Measurements from ENCODE around the gene SMDT1.

The SMDT1 gene

GRCh38 chr22:42061041-42061440 lies 18.5 kb upstream of the SMDT1 start:
- no peak overlapping the region for H3K4me3 ChIP-seq (ENCODE audit: low read depth in 1 of 5, low read length in 5 of 5)
- peaks cover 0 to 9% (median 5%) of the 10 kb centered on the region in 5 donors for H3K9me3 ChIP-seq (ENCODE audit: control insufficient read depth in 5 of 5, low read length in 5 of 5)

GRCh38 chr22:42062506-42063170 lies 16.9 kb upstream of the SMDT1 start:
- peaks cover 0 to 78% (median 67%) of the 10 kb centered on the region in 5 donors for H3K36me3 ChIP-seq (ENCODE audit: control insufficient read depth in 5 of 5, insufficient read depth in 5 of 5, low read length in 5 of 5)
- no peak overlapping the region for H3K27ac ChIP-seq (ENCODE audit: low read depth, low read length)
- no peaks in the 10 kb centered on the region for H3K4me1 ChIP-seq (ENCODE audit: control insufficient read depth in 5 of 5, insufficient read depth in 5 of 5, low read length in 5 of 5)
- no peaks in the 10 kb centered on the region for H3K9me3 ChIP-seq (ENCODE audit: control insufficient read depth in 5 of 5, low read length in 5 of 5)
- H3K27me3 ChIP-seq (ENCODE audit: control insufficient read depth in 5 of 5, insufficient read depth in 4 of 5, low read length in 5 of 5): no peaks in the 10 kb centered on the region
- H3K9ac ChIP-seq (ENCODE audit: low read length in 5 of 5): no peak overlapping the region
- H3K4me3 ChIP-seq (ENCODE audit: low read depth in 1 of 5, low read length in 5 of 5): no peak overlapping the region

More at GRCh38 chr22:42061041-42061440, 18.5 kb upstream of the SMDT1 start:
- no peak overlapping the region for H3K27ac ChIP-seq (ENCODE audit: low read depth, low read length)
- H3K9ac ChIP-seq (ENCODE audit: low read length in 5 of 5): no peak overlapping the region
- no peaks in the 10 kb centered on the region for H3K27me3 ChIP-seq (ENCODE audit: control insufficient read depth in 5 of 5, insufficient read depth in 4 of 5, low read length in 5 of 5)
- no peaks in the 10 kb centered on the region for H3K4me1 ChIP-seq (ENCODE audit: control insufficient read depth in 5 of 5, insufficient read depth in 5 of 5, low read length in 5 of 5)
- peaks cover 0 to 62% (median 51%) of the 10 kb centered on the region in 5 donors for H3K36me3 ChIP-seq (ENCODE audit: control insufficient read depth in 5 of 5, insufficient read depth in 5 of 5, low read length in 5 of 5)

- Histone ChIP-seq H3K27ac (ENCODE audit: low read depth, low read length) (no peak overlapping the region), H3K27me3 (ENCODE audit: control insufficient read depth in 5 of 5, insufficient read depth in 4 of 5, low read length in 5 of 5) (no peaks in the 10 kb centered on the region), H3K4me1 (ENCODE audit: control insufficient read depth in 5 of 5, insufficient read depth in 5 of 5, low read length in 5 of 5) (peaks cover under 1 to 2% (median 2%) of the 10 kb centered on the region in 5 donors), H3K4me3 (ENCODE audit: low read depth in 1 of 5, low read length in 5 of 5) (no peak overlapping the region), H3K36me3 (ENCODE audit: control insufficient read depth in 5 of 5, insufficient read depth in 5 of 5, low read length in 5 of 5) (peaks cover 0 to 71% (median 66%) of the 10 kb centered on the region in 5 donors), H3K9ac (ENCODE audit: low read length in 5 of 5) (no peak overlapping the region), H3K9me3 (ENCODE audit: control insufficient read depth in 5 of 5, low read length in 5 of 5) (no peaks in the 10 kb centered on the region)
These were observed 14.9 kb upstream of the SMDT1 start for GRCh38 chr22:42064629-42065028.

GRCh38 chr22:42065438-42066125 lies 13.9 kb upstream of the SMDT1 start:
- Histone ChIP-seq H3K27me3 (ENCODE audit: control insufficient read depth in 5 of 5, insufficient read depth in 4 of 5, low read length in 5 of 5) (no peaks in the 10 kb centered on the region), H3K36me3 (ENCODE audit: control insufficient read depth in 5 of 5, insufficient read depth in 5 of 5, low read length in 5 of 5) (peaks cover 0 to 62% (median 57%) of the 10 kb centered on the region in 5 donors), H3K9me3 (ENCODE audit: control insufficient read depth in 5 of 5, low read length in 5 of 5) (no peaks in the 10 kb centered on the region), H3K4me3 (ENCODE audit: low read depth in 1 of 5, low read length in 5 of 5) (no peak overlapping the region), H3K27ac (ENCODE audit: low read depth, low read length) (no peak overlapping the region), H3K4me1 (ENCODE audit: control insufficient read depth in 5 of 5, insufficient read depth in 5 of 5, low read length in 5 of 5) (peaks cover 4 to 10% (median 9%) of the 10 kb centered on the region in 5 donors), H3K9ac (ENCODE audit: low read length in 5 of 5) (no peak overlapping the region)

GRCh38 chr22:42066126-42066761 lies 13.3 kb upstream of the SMDT1 start:
- Histone ChIP-seq H3K4me3 (ENCODE audit: low read depth in 1 of 5, low read length in 5 of 5) (no peak overlapping the region), H3K27me3 (ENCODE audit: control insufficient read depth in 5 of 5, insufficient read depth in 4 of 5, low read length in 5 of 5) (no peaks in the 10 kb centered on the region), H3K36me3 (ENCODE audit: control insufficient read depth in 5 of 5, insufficient read depth in 5 of 5, low read length in 5 of 5) (peaks cover 0 to 55% (median 50%) of the 10 kb centered on the region in 5 donors), H3K9ac (ENCODE audit: low read length in 5 of 5) (peak overlapping the region in 1 of 5 donors; percentile 7), H3K27ac (ENCODE audit: low read depth, low read length) (no peak overlapping the region), H3K4me1 (ENCODE audit: control insufficient read depth in 5 of 5, insufficient read depth in 5 of 5, low read length in 5 of 5) (peaks cover 6 to 15% (median 13%) of the 10 kb centered on the region in 5 donors), H3K9me3 (ENCODE audit: control insufficient read depth in 5 of 5, low read length in 5 of 5) (no peaks in the 10 kb centered on the region)

- Histone ChIP-seq H3K9me3 (ENCODE audit: control insufficient read depth in 5 of 5, low read length in 5 of 5) (no peaks in the 10 kb centered on the region), H3K27me3 (ENCODE audit: control insufficient read depth in 5 of 5, insufficient read depth in 4 of 5, low read length in 5 of 5) (no peaks in the 10 kb centered on the region), H3K4me3 (ENCODE audit: low read depth in 1 of 5, low read length in 5 of 5) (no peak overlapping the region), H3K27ac (ENCODE audit: low read depth, low read length) (no peak overlapping the region), H3K36me3 (ENCODE audit: control insufficient read depth in 5 of 5, insufficient read depth in 5 of 5, low read length in 5 of 5) (peaks cover 0 to 49% (median 47%) of the 10 kb centered on the region in 5 donors), H3K9ac (ENCODE audit: low read length in 5 of 5) (peak overlapping the region in 1 of 5 donors; percentile 8), H3K4me1 (ENCODE audit: control insufficient read depth in 5 of 5, insufficient read depth in 5 of 5, low read length in 5 of 5) (peaks cover 7 to 21% (median 18%) of the 10 kb centered on the region in 5 donors)
These were observed 12.6 kb upstream of the SMDT1 start for GRCh38 chr22:42066937-42067336.

GRCh38 chr22:42067671-42068251 lies 11.7 kb upstream of the SMDT1 start:
- H3K9ac ChIP-seq (ENCODE audit: low read length in 5 of 5): no peak overlapping the region
- no peaks in the 10 kb centered on the region for H3K27me3 ChIP-seq (ENCODE audit: control insufficient read depth in 5 of 5, insufficient read depth in 4 of 5, low read length in 5 of 5)
- H3K36me3 ChIP-seq (ENCODE audit: control insufficient read depth in 5 of 5, insufficient read depth in 5 of 5, low read length in 5 of 5): peaks cover 0 to 41% (median 40%) of the 10 kb centered on the region in 5 donors
- H3K9me3 ChIP-seq (ENCODE audit: control insufficient read depth in 5 of 5, low read length in 5 of 5): no peaks in the 10 kb centered on the region
- no peak overlapping the region for H3K27ac ChIP-seq (ENCODE audit: low read depth, low read length)
- peaks cover 7 to 21% (median 18%) of the 10 kb centered on the region in 5 donors for H3K4me1 ChIP-seq (ENCODE audit: control insufficient read depth in 5 of 5, insufficient read depth in 5 of 5, low read length in 5 of 5)
- H3K4me3 ChIP-seq (ENCODE audit: low read depth in 1 of 5, low read length in 5 of 5): no peak overlapping the region

- Histone ChIP-seq H3K27me3 (ENCODE audit: control insufficient read depth in 5 of 5, insufficient read depth in 4 of 5, low read length in 5 of 5) (no peaks in the 10 kb centered on the region), H3K36me3 (ENCODE audit: control insufficient read depth in 5 of 5, insufficient read depth in 5 of 5, low read length in 5 of 5) (peaks cover 0 to 38% (median 36%) of the 10 kb centered on the region in 5 donors), H3K4me1 (ENCODE audit: control insufficient read depth in 5 of 5, insufficient read depth in 5 of 5, low read length in 5 of 5) (peaks cover 7 to 21% (median 19%) of the 10 kb centered on the region in 5 donors), H3K4me3 (ENCODE audit: low read depth in 1 of 5, low read length in 5 of 5) (no peak overlapping the region), H3K9me3 (ENCODE audit: control insufficient read depth in 5 of 5, low read length in 5 of 5) (no peaks in the 10 kb centered on the region), H3K9ac (ENCODE audit: low read length in 5 of 5) (no peak overlapping the region), H3K27ac (ENCODE audit: low read depth, low read length) (no peak overlapping the region)
These were observed 11.2 kb upstream of the SMDT1 start for GRCh38 chr22:42068291-42068690.

GRCh38 chr22:42069801-42070516 lies 9.5 kb upstream of the SMDT1 start:
- no peaks in the 10 kb centered on the region for H3K27me3 ChIP-seq (ENCODE audit: control insufficient read depth in 5 of 5, insufficient read depth in 4 of 5, low read length in 5 of 5)
- peaks cover 0 to 35% (median 33%) of the 10 kb centered on the region in 5 donors for H3K36me3 ChIP-seq (ENCODE audit: control insufficient read depth in 5 of 5, insufficient read depth in 5 of 5, low read length in 5 of 5)
- H3K4me3 ChIP-seq (ENCODE audit: low read depth in 1 of 5, low read length in 5 of 5): peak overlapping the region; percentile 77 to 88 (median 81)
- H3K9ac ChIP-seq (ENCODE audit: low read length in 5 of 5): peak overlapping the region; percentile 68 to 89 (median 80)
- peaks cover 7 to 38% (median 35%) of the 10 kb centered on the region in 5 donors for H3K4me1 ChIP-seq (ENCODE audit: control insufficient read depth in 5 of 5, insufficient read depth in 5 of 5, low read length in 5 of 5)
- peak overlapping the region; percentile 69 for H3K27ac ChIP-seq (ENCODE audit: low read depth, low read length)
- no peaks in the 10 kb centered on the region for H3K9me3 ChIP-seq (ENCODE audit: control insufficient read depth in 5 of 5, low read length in 5 of 5)

Data from subcutaneous abdominal adipose tissue (tissue), 5 donors.